ENCODE results near the gene SSTR4. TPM values are rescaled to one million over a fixed set of nuclear protein-coding genes. Genes with fewer than 3 reads are reported as not detected.

The SSTR4 gene
- total RNA-seq, 1 experiment from 2014 or later, result not detected

GRCh38 chr20:23071996-23072395 is 36.9 kb downstream of the SSTR4 start:
- no peaks in the 10 kb centered on the region for H3K27me3 Mint-ChIP-seq (ENCODE audit: insufficient read depth, unreplicated experiment)
- ChIA-PET CTCF (no interaction called here), POLR2A (interaction anchor here (1.0 to 1.1 kb wide), 2 partner anchors 10 to 35 kb away, joined by 3 read pairs; no protein-coding TSS in a partner anchor)
- no TSS peak for BruUV-seq (replicated peaks)
- H3K4me3 Mint-ChIP-seq (ENCODE audit: unreplicated experiment), result no peak overlapping the region
- TF ChIP-seq CTCF (IDR thresholded peaks at IDR 0.05; ENCODE audit: unreplicated experiment), result no peak
- intact Hi-C loops (cut with micrococcal nuclease), result no loop called here
- no peak for DNase-seq (ENCODE audit: unreplicated experiment)
- H3K36me3 Mint-ChIP-seq (ENCODE audit: insufficient read depth, unreplicated experiment), result no peaks in the 10 kb centered on the region
- no peak overlapping the region for H3K27ac Mint-ChIP-seq (ENCODE audit: low read depth, unreplicated experiment)
- H3K9me3 Mint-ChIP-seq (ENCODE audit: unreplicated experiment), result no peaks in the 10 kb centered on the region
- H3K4me1 Mint-ChIP-seq (ENCODE audit: insufficient read depth, unreplicated experiment), result no peaks in the 10 kb centered on the region

GRCh38 chr20:23072892-23073586 is 37.9 kb downstream of the SSTR4 start:
- intact Hi-C loops (cut with micrococcal nuclease), result no loop called here
- H3K27ac Mint-ChIP-seq (ENCODE audit: low read depth, unreplicated experiment), result no peak overlapping the region
- BruUV-seq (replicated peaks), result no TSS peak
- H3K4me3 Mint-ChIP-seq (ENCODE audit: unreplicated experiment), result no peak overlapping the region
- ChIA-PET CTCF (no interaction called here), POLR2A (no interaction called here)
- no peaks in the 10 kb centered on the region for H3K27me3 Mint-ChIP-seq (ENCODE audit: insufficient read depth, unreplicated experiment)
- peaks cover 4% of the 10 kb centered on the region for H3K4me1 Mint-ChIP-seq (ENCODE audit: insufficient read depth, unreplicated experiment)
- TF ChIP-seq CTCF (IDR thresholded peaks at IDR 0.05; ENCODE audit: unreplicated experiment), result no peak
- H3K36me3 Mint-ChIP-seq (ENCODE audit: insufficient read depth, unreplicated experiment), result no peaks in the 10 kb centered on the region
- DNase-seq (ENCODE audit: unreplicated experiment), result no peak
- no peaks in the 10 kb centered on the region for H3K9me3 Mint-ChIP-seq (ENCODE audit: unreplicated experiment)

GRCh38 chr20:23074052-23074451 is 38.9 kb downstream of the SSTR4 start:
- no peak for TF ChIP-seq CTCF (IDR thresholded peaks at IDR 0.05; ENCODE audit: unreplicated experiment)
- Mint-ChIP-seq H3K9me3 (ENCODE audit: unreplicated experiment) (no peaks in the 10 kb centered on the region), H3K27me3 (ENCODE audit: insufficient read depth, unreplicated experiment) (no peaks in the 10 kb centered on the region), H3K4me3 (ENCODE audit: unreplicated experiment) (no peak overlapping the region), H3K27ac (ENCODE audit: low read depth, unreplicated experiment) (no peak overlapping the region), H3K36me3 (ENCODE audit: insufficient read depth, unreplicated experiment) (no peaks in the 10 kb centered on the region), H3K4me1 (ENCODE audit: insufficient read depth, unreplicated experiment) (peaks cover 13% of the 10 kb centered on the region)
- CTCF ChIA-PET, result no interaction called here
- no TSS peak for BruUV-seq (replicated peaks)
- DNase-seq (ENCODE audit: unreplicated experiment), result no peak
- intact Hi-C loops (cut with micrococcal nuclease), result no loop called here
- POLR2A ChIA-PET, result no interaction called here

GRCh38 chr20:23077277-23077676 is 42.2 kb downstream of the SSTR4 start:
- DNase-seq (ENCODE audit: unreplicated experiment), result no peak
- POLR2A ChIA-PET, result interaction anchor here (1.1 kb wide), 1 partner anchor 24 kb away, joined by 5 read pairs; no protein-coding TSS in a partner anchor
- Mint-ChIP-seq H3K4me1 (ENCODE audit: insufficient read depth, unreplicated experiment) (peaks cover 13% of the 10 kb centered on the region), H3K36me3 (ENCODE audit: insufficient read depth, unreplicated experiment) (no peaks in the 10 kb centered on the region), H3K9me3 (ENCODE audit: unreplicated experiment) (no peaks in the 10 kb centered on the region), H3K27me3 (ENCODE audit: insufficient read depth, unreplicated experiment) (no peaks in the 10 kb centered on the region), H3K27ac (ENCODE audit: low read depth, unreplicated experiment) (peak overlapping the region; percentile 0), H3K4me3 (ENCODE audit: unreplicated experiment) (no peak overlapping the region)
- CTCF ChIA-PET, result interaction anchor here (0.6 to 2.3 kb wide), 4 partner anchors 19 to 380 kb away, joined by 3 to 16 read pairs (median 4); no protein-coding TSS in a partner anchor
- no peak for TF ChIP-seq CTCF (IDR thresholded peaks at IDR 0.05; ENCODE audit: unreplicated experiment)
- BruUV-seq (replicated peaks), result no TSS peak
- intact Hi-C loops (cut with micrococcal nuclease), result no loop called here
